HG03108 (cell line): Measurements from ENCODE around the gene C6orf58.
A peak's percentile ranks its signal among the peaks of the same experiment; 100 is the strongest.

Source experiments
- ATAC-seq: cut with Tn5 transposase; IDR thresholded peaks from one replicate; pipeline ENCODE4 v1.9.1; 2021; ENCODE audit warnings: moderate library complexity; ENCODE audit not compliant: unreplicated experiment

The C6orf58 gene

GRCh38 chr6:127576874-127577273 lies at the start of gene C6orf58:
Gene C6orf58 (plus strand): TSS chr6:127577174. CDS start chr6:127577186, 12 bp downstream.
- ATAC-seq: no peak

GRCh38 chr6:127533011-127533410 lies 44.0 kb upstream of the C6orf58 start:
- no peak for ATAC-seq

- no peak for ATAC-seq
These were observed 43.2 kb upstream of the C6orf58 start for GRCh38 chr6:127533736-127534135.

GRCh38 chr6:127538750-127539264 lies 38.2 kb upstream of the C6orf58 start:
- no peak for ATAC-seq

DNA sequence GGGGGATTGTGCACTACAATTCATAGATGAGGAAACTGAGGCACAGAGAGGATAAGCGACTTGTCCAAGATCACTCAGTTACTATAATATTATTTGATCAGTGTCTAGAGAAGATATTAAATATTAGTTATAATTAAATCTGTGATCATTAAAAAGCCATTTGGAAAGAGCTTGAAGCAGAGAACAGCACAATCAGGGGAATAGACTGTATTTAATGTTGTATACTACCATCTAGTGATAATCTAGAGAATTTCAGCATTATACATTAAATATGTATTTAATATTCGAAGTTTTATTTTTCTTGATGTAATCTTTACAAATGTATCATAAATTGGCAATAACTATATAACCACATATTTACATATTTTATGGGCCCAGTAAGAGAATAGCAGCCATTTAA lies 37.7 kb upstream of the C6orf58 start:
- no peak for ATAC-seq

GRCh38 chr6:127547215-127547614 lies 29.8 kb upstream of the C6orf58 start:
- no peak for ATAC-seq

- no peak for ATAC-seq
These were observed 28.9 kb upstream of the C6orf58 start for GRCh38 chr6:127547904-127548649.

DNA sequence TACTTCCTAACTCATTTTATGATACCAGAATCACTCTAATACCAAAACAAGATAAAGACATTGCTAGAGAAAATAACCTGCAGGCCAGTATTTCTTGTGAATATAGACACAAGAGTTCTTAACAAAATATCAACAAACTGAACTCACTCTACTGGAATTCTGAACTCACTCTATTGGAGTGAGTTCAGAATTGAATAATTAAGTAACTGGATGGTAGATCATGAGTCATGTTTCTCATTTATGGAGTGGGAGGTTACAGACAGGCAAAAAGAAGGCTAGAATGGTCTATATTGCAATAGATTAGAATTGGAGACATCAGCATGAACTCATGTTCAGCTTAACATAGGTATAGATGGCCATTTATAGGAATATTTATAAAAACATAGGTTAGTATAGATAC lies 26.6 kb upstream of the C6orf58 start:
- no peak for ATAC-seq

DNA sequence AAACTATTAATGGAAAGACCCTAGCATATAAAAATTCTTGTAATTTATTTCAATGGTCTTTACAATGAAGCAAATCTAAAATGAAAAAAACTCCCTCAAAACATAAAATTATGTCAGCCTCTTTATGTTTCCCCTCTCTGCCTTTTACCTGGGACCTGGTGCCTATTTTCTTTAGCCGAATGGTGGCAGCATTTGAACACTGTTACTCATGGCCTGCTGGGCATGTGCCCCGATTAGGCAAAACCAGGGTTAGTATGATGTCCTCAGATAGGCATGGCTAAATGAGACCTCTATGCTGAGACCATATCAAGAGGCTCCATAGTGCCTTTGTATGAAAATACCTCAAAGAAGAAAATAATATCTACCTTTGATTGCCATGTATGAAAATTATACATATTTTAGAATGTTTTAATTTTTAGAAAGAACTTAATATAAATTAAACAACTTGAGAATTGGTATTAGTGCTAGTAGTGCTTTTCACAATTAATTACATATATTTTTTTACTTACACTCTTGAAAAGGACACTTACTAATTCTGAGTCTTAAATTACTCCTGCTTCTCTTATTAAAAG lies 22.5 kb upstream of the C6orf58 start:
- no peak for ATAC-seq

DNA sequence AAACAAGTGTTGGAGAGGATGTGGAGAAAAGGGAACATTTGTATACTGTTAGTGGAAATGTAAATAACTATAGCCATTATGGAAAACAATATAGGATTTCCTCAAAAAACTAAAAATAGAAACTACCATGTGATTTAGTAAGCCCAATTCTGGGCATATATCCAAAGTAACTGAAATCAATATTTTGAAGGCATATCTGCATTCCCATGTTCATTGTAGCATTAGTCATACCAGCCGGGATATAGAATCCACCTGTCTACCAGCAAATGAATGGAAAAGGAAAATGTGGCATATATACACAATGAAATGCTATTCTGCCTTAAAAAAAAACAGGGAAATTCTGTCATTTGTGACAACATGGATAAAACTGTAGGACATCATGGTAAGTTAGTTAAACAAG lies 15.3 kb upstream of the C6orf58 start:
- no peak for ATAC-seq

DNA sequence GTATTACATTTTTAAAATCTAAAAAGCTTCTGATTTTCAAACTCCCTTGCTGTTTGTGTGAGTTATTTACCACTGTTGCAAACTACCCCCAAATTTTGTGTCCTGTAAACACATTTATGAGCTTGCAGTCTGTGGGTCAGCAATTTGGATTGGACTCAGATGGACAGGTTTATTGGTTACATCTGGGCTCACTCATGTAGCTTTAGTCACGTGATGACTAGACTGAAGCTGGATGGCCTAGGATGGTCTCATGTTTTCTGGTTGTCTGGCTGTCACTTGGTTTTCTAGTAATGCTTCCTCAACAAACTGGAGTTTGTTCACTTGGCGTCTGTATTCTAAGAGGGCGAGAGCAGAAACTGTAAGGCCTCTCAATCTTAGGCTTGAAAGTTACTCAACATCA lies 12.2 kb upstream of the C6orf58 start:
- no peak for ATAC-seq

GRCh38 chr6:127566119-127566518 lies 10.9 kb upstream of the C6orf58 start:
- ATAC-seq: no peak

DNA sequence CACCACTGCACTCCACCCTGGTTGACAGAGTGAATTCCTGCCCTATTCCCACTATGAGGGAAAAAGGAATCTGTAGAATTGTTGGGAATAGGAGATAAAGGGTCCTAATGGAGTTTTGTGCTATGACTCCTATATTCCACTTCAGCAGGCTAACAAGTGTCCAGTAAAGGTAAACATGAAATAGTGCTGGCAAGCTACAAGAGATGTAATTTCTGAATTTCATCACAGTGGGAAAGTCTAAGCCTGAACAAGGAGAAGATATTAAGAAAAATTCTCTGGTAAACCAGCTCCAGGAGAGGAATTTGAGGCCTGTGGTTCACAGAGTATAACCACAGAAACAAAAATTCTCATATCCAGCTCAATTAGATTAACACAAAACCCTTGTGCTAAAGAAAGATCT lies 10.3 kb upstream of the C6orf58 start:
- no peak for ATAC-seq

GRCh38 chr6:127567476-127567875 lies 9.5 kb upstream of the C6orf58 start:
- ATAC-seq: no peak

GRCh38 chr6:127570739-127571389 lies 6.1 kb upstream of the C6orf58 start:
- ATAC-seq: peak; percentile 66

GRCh38 chr6:127578900-127579299 lies 1.9 kb downstream of the C6orf58 start:
- no peak for ATAC-seq

GRCh38 chr6:127581576-127581975 lies 4.6 kb downstream of the C6orf58 start:
- ATAC-seq: no peak

GRCh38 chr6:127582777-127583462 lies 5.9 kb downstream of the C6orf58 start:
- ATAC-seq: no peak

- ATAC-seq: no peak
These were observed 8.1 kb downstream of the C6orf58 start for GRCh38 chr6:127585123-127585522.

GRCh38 chr6:127586372-127586771 lies 9.4 kb downstream of the C6orf58 start:
- ATAC-seq: no peak

DNA sequence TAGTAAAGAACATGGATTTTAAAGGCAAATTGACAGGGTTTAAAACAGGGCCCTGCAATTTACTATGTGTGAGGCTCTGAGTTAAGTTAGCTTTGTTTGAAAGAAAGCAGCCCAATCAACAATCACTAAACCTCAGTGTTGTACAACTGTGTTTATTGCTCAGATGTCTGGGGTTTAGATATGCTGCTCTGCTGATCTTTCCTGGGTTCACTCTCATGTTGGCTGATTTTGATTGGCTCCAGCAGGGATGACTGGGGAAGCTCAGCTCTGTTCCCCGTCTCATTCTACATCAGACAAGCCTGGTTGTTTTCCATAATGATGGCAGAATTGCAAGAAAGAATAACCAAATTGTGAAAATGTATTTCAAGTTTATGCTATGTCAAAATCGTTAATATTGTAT lies 10.9 kb downstream of the C6orf58 start:
- ATAC-seq: no peak
